ENCODE data around the gene SNX27.
"Not testable (repeated sequence)": the region's sequence is repeated elsewhere in the genome, so short reads cannot be mapped to it uniquely, and the experiment has no call there.

Gene SNX27

GRCh38 chr1:151639466-151639865 is 27.6 kb downstream of the SNX27 start:
- DNase-seq (ENCODE audit: low read depth in 2 of 2), result no peak

DNA sequence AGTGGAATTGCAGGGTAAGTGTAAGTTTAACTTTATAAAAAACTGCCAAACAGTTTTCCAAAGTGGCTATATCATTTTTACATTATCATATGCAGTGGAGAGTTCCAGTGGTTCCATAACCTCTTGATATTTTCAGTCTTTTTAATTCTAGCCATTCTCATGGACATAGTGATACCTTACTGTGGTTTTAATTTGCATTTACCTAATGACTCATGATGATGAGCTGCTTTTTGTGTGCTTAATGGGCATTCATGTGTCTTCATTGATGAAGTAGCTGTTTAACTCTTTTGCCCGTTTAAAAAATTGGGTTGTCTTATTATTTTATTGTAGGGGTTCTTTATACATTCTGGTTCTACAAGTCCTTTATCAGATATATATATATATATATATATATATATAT is 29.4 kb downstream of the SNX27 start:
- DNase-seq (ENCODE audit: low read depth in 2 of 2), result no peak

GRCh38 chr1:151643085-151643484 is 31.2 kb downstream of the SNX27 start:
- DNase-seq (ENCODE audit: low read depth in 2 of 2), result not testable (repeated sequence)

DNA sequence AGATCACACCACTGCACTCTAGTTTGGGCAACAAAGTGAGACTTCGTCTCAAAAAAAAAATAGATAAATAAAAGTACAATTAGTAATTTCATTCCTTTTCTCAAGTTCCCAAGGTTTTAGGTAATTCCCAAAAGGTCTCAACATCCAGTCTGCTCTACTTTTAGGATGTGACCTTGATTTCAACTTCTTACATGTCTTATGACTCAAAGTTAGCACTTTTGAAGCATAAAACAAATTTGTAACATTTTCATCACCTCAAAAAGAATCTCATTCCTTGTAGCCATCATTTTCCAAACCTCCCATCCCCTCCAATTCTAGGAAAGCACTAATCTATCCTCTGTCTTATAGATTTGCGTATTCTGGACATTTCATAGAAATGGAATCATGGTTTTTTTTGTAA is 32.2 kb downstream of the SNX27 start:
- DNase-seq (ENCODE audit: low read depth in 2 of 2), result no peak

DNA sequence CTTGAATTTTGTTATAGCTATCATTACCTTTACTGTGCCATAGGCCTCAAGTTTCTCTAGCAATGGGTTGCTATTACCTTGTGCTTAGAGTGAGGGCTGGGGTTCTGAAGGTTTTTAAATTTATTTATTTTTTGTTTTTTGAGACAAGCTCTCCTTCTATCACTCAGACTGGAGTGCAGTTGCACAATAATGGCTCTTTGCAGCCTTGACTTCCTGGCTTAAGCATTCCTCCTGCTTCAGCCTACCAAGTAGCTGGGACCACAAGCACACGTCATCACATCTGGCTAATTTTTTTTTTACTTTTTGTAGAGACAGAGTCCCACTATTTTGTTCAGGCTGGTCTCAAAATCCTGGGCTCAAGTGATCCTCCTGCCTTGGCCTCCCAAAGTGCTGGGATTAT is 41.5 kb downstream of the SNX27 start:
- DNase-seq (ENCODE audit: low read depth in 2 of 2), result no peak

GRCh38 chr1:151655371-151655770 is 43.5 kb downstream of the SNX27 start:
- no peak for DNase-seq (ENCODE audit: low read depth in 2 of 2)

DNA sequence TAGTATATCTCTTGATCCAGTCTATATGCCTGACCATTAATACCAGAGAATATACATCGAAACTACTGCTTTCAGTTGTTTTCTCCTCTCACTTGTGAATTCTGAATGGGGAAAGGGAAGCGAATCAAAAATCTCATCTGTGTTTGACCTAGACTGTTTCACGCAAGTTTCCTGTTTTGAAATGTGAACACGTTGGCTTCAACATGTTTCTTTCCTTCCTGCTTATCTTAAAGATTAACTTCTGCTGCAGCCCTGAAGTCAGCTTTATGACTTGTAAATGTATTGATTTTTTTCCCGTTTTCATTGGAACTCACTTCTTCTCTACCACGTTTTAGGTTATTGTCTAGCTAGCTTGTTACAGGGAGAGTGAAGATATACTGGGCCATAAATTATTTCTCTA is 49.9 kb downstream of the SNX27 start:
- no peak for DNase-seq (ENCODE audit: low read depth in 2 of 2)

DNA sequence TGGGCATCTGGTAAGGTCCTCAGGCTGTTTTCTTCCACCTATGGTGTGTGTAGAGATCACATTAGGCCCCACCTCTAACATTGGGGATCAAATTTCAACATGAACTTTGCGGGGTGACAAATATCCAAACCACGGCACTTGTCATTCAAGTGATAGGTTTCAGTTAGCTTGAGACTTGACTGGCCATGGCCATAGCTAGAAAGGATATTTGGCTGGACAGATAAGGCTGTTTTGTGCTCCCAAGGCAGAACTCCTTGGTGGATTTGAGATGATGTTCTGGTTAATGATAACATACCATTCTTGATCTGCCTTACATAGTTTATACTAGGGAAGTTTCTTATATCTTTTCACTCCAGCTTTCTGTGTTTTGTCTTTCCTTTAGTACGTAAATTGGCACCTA is 56.2 kb downstream of the SNX27 start:
- no peak for DNase-seq (ENCODE audit: low read depth in 2 of 2)

DNA sequence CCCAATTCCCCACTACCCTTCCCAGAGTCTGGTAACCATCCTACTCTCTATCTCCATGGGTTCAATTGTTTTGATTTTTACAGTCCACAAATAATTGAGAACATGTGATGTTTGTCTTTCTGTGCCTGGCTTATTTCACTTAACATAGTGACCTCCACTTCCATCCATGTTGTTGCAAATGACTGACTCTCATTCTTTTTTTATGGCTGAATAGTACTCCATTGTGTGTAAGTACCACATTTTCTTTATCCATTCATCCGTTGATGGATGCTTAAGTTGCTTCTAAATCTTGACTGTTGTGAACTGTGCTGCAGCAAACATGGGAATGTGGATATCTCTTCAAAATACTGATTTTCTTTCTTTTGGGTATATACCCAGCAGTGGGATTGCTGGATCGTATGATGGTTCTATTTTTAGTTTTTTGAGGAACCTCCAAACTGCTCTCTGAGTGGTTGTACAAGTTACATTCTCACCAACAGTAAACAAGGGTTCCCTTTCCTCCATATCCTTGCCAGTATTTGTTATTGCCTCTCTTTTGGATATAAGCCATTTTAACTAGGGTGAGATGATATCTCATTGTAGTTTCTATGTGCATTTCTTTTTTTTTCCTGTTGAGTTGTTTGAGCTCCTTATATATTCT is 58.3 kb downstream of the SNX27 start:
- DNase-seq (ENCODE audit: low read depth in 2 of 2), result not testable (repeated sequence)

DNA sequence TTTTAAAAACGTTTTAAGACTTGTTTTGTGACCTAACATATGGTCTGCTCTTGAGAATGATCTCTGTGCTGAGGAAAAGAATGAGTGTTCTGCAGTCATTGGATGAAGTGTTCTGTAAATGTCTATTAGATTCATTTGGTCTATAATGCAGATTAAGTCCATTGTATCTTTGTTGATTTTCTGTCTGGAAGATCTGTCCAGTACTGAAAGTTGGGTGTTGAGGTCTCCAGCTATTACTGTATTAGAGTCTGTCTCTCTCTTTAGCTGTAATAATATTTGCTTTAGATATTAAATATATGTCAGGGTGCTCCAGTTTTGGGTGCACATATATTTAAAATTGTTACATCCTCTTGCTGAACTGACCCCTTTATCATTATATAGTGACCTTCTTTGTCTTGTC is 61.6 kb downstream of the SNX27 start:
- DNase-seq (ENCODE audit: low read depth in 2 of 2), result no peak

- no peak for DNase-seq (ENCODE audit: low read depth in 2 of 2)
Measured at GRCh38 chr1:151680391-151680790, 68.5 kb downstream of the SNX27 start.

DNA sequence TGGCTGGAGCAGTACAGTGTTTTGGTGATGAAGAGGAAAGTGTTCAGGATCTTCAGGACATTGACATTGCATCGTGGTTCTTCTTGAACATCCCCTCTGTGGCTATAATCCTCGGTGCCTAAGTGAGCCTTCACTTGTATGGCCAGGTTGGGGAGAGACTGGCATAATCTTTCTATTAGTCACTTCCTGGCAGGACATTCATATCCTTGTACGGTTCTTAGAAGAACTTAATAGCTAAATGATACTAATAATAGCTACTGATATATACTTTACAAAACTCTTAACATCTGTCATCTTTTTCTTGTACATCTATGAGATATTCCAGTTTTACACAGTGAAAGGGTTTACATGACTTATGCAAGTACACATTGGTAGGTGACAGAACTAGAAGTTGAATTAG is 69.0 kb downstream of the SNX27 start:
- DNase-seq (ENCODE audit: low read depth in 2 of 2), result no peak

DNA sequence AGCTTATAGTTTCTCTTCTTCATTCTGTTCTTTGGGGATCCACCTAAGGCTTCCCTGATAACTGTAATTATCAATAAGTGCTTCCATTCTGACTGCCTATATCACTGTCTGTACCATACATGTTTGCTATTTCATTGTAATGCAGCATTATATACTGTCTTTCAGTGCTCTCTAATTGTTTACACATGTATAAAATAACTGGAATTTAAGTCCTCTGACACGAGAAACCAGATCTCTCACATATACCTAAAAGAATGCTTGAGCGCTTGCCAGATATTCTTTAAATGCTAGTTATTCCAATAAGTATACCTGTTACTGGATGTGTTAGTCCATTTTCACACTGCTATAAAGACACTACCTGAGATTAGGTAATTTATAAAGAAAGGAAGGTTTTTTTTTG is 70.1 kb downstream of the SNX27 start:
- DNase-seq (ENCODE audit: low read depth in 2 of 2), result no peak

GRCh38 chr1:151682901-151683300 is 71.1 kb downstream of the SNX27 start:
- DNase-seq (ENCODE audit: low read depth in 2 of 2), result not testable (repeated sequence)

GRCh38 chr1:151684128-151684527 is 72.3 kb downstream of the SNX27 start:
- no peak for DNase-seq (ENCODE audit: low read depth in 2 of 2)

DNA sequence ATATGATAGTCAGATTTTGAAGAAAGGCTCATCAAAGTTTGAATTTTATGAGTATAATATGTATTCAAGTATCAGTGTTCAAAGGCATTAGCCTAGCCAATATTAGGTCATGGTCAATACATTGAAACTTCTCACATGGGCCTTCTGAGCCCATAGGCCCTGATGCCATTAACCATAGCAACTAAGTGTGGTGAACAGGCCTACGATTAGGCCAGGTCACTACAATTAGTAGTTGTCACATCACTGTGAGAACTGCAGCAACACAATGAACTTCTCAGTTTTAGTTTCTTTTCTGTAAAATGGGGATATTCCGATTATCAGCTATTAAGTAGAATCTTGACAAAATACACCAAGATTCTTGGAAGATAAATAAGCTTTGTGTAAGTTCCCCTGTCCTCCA is 74.7 kb downstream of the SNX27 start:
- DNase-seq (ENCODE audit: low read depth in 2 of 2), result no peak

GRCh38 chr1:151689494-151689893 is 77.6 kb downstream of the SNX27 start:
- DNase-seq (ENCODE audit: low read depth in 2 of 2), result no peak

GRCh38 chr1:151692226-151692625 is 80.4 kb downstream of the SNX27 start:
- DNase-seq (ENCODE audit: low read depth in 2 of 2), result no peak

- DNase-seq (ENCODE audit: low read depth in 2 of 2), result no peak
Measured at GRCh38 chr1:151693057-151693651, 81.3 kb downstream of the SNX27 start.

DNA sequence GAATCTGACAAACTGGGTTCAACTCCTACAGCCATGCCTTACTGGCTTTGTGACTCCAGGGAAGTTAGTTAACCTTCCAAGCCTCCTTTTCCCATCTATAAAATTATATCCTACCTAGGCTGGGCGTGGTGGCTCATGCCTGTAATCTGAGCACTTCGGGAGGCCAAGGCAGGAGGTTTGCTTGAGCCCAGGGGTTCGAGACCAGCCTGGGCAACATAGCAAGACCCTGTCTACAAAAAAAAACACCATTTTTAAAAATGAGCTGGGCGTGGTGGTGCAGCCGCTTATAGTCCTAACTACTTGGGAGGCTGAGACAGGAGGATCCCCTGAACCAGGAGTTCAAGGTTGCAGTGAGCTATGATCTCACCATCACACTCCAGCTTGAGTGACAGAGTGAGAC is 89.7 kb downstream of the SNX27 start:
- DNase-seq (ENCODE audit: low read depth in 2 of 2), result no peak

- DNase-seq (ENCODE audit: low read depth in 2 of 2), result no peak
Measured at GRCh38 chr1:151702936-151703335, 91.1 kb downstream of the SNX27 start.

GRCh38 chr1:151703813-151704212 is 92.0 kb downstream of the SNX27 start:
- DNase-seq (ENCODE audit: low read depth in 2 of 2), result no peak

DNA sequence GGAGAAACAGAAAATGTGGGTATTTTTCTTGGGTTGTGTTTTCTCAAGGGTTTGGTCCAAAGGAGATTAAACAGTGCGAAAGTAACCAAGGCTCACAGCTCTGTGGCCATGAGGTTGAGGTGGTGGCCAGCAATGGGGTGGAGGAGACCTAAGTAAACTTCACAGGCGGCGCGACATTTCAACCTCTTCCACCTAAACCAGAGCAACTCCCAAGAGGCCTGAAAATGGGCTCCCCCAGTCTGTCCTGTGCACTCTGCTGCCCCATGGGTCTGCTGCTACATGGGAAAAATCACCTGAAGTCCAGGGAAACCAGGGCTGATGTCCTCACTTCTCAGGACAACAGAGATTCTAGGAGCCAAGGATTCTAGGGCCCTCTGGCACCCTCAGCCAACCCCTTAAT is 92.4 kb downstream of the SNX27 start:
- no peak for DNase-seq (ENCODE audit: low read depth in 2 of 2)

GRCh38 chr1:151705146-151705545 is 93.3 kb downstream of the SNX27 start:
- no peak for DNase-seq (ENCODE audit: low read depth in 2 of 2)

Measured in stimulated activated CD4-positive, alpha-beta T cell treated with anti-CD3 and anti-CD28 coated beads, Interleukin-12 subunit alpha, Interleukin-12 subunit beta, amount 100 ng/mL, for 24 hours (primary cell).